Ovary (tissue), 9 donors: Measurements from ENCODE around the gene IGFL4. TPM values are rescaled to one million over a fixed set of nuclear protein-coding genes. Genes with fewer than 3 reads are reported as not detected.

ENCODE experiments used
- DNase-seq, 5 donors: peaks; one replicate each; pipeline ENCODE4 v3.0.0-alpha.2; 2019 to 2020
- H3K27ac ChIP-seq, 2 donors: fragments of 200-600 bp; one replicate each; pipeline versions ENCODE4 v1.5.1 to v1.8.0; 2019 to 2022
- H3K27me3 ChIP-seq: fragments of 200-600 bp; one replicate; pipeline ENCODE4 v1.8.0; 2022
- H3K36me3 ChIP-seq: fragments of 200-600 bp; sonication (generic); one replicate; pipeline ENCODE4 v1.5.1; 2019
- H3K4me1 ChIP-seq: one replicate; pipeline ENCODE4 v1.8.1; 2013; ENCODE audit warnings: mild to moderate bottlenecking, moderate library complexity; ENCODE audit not compliant: insufficient read depth
- H3K4me3 ChIP-seq: fragments of 200-600 bp; sonication (generic); one replicate; pipeline ENCODE4 v1.5.1; 2017
- H3K9me3 ChIP-seq, 2 donors: fragments of 200-600 bp in 1 of 2; sonication (generic) in 1 of 2; one replicate each; pipeline versions ENCODE4 v1.5.1 to v1.8.1; 2013 to 2019; ENCODE audit warnings: mild to moderate bottlenecking in 1 of 2, moderate library complexity in 1 of 2
- EP300 ChIP-seq: sonication (generic); formaldehyde crosslinking; IDR thresholded peaks from one replicate; pipeline ENCODE4 v1.6.1; 2017; ENCODE audit warnings: antibody characterized with exemption
- POLR2A ChIP-seq: fragments of 450-650 bp; IDR thresholded peaks from one replicate; pipeline ENCODE4 v1.6.1; 2017; ENCODE audit warnings: antibody characterized with exemption, mild to moderate bottlenecking, moderate library complexity
- WGBS, 3 donors: extraction: QIAGEN DNeasy Blood & Tissue Kit in 1 of 3; methylation state at CpG; one replicate each; pipeline versions ENCODE4 v1.1.5 to v1.1.7; 2013 to 2017; 5-methylcytosine and 5-hydroxymethylcytosine counted together
- intact Hi-C, 4 donors: fragments of 100-400 bp; cut with DNase I; formaldehyde crosslinking; loops; one replicate each; pipeline versions ENCODE4 v1.11.0 to v1.15.1; 2022 to 2023
- polyA plus RNA-seq, 2 donors: library from polyadenylated mRNA; stranded (reverse); fragments of 200-250 nt in 1 of 2; fragments of 350-450 nt in 1 of 2; fragmentation: Illumina TruSeq in 1 of 2; extraction: RNeasy Lipid Tissue Mini Kit (QIAGEN cat#74804) in 1 of 2; gene quantifications; one replicate each; pipeline ENCODE4 v1.2.3, GENCODE V29; 2013 to 2014
- total RNA-seq, 7 donors: library from RNA; depleted of rRNA in 2 of 7; stranded (reverse); fragments of >200 nt in 2 of 7; fragmentation: NEBNext Ultra II Directional in 3 of 7; extraction: Animal tissue kit (Norgen Biotek cat#: 25700) in 3 of 7; gene quantifications; one replicate each; pipeline versions ENCODE4 v1.1.0 to v1.2.4, GENCODE V29; 2016 to 2023
- TF ChIP-seq, protein P1 (sequence below), 3 donors: fragments of 450-650 bp in 2 of 3; fragments of 200-600 bp in 1 of 3; IDR thresholded peaks; one replicate each; pipeline versions ENCODE4 v1.5.1 to v1.8.0; 2016 to 2022; ENCODE audit warnings: antibody characterized with exemption in 3 of 3, mild to moderate bottlenecking in 1 of 3
- donor health status: DM: no; HTN: no; CAD: no; lungs with moderate emphysema.
- donor health status: DM: no; HTN: no; CAD: no.
- donor health status: Bipolar disorder and iron deficiency.
- donor health status: DM: yes; HTN: yes; CAD: no.
- donor health status: DM: no; HTN: no; CAD: no.
- donor health status: DM: yes; HTN: yes; CAD: no.

IGFL4 gene
- total and polyA plus RNA-seq, 9 donors = not detected

DNA sequence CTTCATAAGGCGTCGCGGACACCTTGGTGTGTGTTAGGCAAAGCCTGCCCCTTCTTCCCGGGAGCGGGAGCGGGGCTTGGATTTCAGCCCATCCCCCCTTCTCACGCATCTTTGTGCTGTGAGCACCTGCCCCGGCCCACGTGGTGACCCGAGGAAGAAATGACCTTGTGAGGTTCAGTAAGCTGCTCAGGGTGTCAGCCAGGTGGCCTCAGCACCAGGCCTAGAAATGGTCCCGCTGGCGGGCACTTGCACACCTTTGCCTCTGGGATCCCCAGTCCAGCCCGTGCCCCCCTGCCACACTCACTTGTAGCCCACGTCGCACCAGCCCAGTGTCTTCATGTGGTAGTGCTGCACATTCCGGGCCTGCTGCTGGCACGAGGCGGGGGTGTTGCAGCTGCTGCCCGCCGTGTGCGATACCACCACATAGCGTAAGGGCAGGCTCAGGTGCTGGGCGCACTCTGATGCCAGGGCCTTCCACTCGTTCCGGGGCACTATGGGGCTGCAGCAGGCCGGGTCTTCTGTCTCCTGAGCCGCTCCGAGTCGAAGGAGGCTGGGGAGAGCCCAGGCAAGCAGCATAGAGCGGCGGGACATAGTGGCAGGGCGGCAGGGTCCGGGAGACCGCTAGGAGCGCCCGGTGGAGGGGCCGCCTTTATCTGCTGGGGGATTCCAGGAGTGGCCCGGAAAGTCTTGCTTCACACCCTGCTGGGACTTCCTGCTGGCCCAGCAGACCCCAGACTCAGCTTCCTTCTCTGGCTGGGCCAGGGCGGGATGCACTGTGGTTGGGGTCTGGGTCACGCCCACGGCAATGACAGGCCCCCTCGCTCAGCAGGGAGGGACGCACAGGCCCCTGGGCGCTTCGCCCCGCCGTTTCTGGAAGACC is 18.1 kb downstream of the IGFL4 start, which contains the start of gene PGLYRP1:
PGLYRP1 (minus strand) TSS at position 623 of the 880 bp plus-strand sequence; CDS start at position 591, 32 bp downstream.
- 17 to 18% (median 18%) methylated on average over 35 to 47 of the region's 47 CpGs for WGBS, 3 donors
- no peak within 1 kb of the TSS for H3K27ac ChIP-seq
- H3K4me3 ChIP-seq = no peak within 1 kb of the TSS
- H3K9me3 ChIP-seq = no peaks in the 10 kb centered on the region
- H3K4me1 ChIP-seq = no peaks in the 10 kb centered on the region
- no peaks in the 10 kb centered on the region for H3K27me3 ChIP-seq
- no peak for DNase-seq
- TF ChIP-seq POLR2A (no peak), EP300 (no peak)
- TF ChIP-seq, protein P1, sequence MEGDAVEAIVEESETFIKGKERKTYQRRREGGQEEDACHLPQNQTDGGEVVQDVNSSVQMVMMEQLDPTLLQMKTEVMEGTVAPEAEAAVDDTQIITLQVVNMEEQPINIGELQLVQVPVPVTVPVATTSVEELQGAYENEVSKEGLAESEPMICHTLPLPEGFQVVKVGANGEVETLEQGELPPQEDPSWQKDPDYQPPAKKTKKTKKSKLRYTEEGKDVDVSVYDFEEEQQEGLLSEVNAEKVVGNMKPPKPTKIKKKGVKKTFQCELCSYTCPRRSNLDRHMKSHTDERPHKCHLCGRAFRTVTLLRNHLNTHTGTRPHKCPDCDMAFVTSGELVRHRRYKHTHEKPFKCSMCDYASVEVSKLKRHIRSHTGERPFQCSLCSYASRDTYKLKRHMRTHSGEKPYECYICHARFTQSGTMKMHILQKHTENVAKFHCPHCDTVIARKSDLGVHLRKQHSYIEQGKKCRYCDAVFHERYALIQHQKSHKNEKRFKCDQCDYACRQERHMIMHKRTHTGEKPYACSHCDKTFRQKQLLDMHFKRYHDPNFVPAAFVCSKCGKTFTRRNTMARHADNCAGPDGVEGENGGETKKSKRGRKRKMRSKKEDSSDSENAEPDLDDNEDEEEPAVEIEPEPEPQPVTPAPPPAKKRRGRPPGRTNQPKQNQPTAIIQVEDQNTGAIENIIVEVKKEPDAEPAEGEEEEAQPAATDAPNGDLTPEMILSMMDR (IDR thresholded peaks at IDR 0.05) = no peak
- intact Hi-C loops = loop anchor here in 1 of 4 donors (10.0 kb wide), 1 partner anchor 512 kb away; no protein-coding TSS in a partner anchor
- H3K36me3 ChIP-seq = no peaks in the 10 kb centered on the region

DNA sequence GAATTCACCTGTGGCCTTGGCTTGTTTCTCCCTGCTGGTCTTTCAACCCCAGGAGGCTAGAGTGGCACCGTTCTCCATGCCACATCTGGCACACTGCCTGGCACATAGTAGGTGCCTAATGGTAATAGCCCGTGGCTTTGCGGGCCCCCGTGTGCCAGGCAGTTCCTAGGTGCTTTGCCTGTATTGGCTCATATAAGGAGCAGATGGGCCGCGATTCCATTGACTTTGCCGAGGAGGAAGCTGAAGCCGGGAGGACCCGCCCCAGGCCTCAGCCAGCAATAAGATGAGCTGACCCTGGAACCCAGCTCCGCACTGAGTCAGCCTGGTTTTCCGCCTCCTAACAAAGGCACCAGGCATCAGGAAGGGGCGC is 18.8 kb downstream of the IGFL4 start:
- WGBS, 3 donors = 27 to 46% (median 44%) methylated on average over 11 to 12 of the region's 12 CpGs
- TF ChIP-seq EP300 (no peak), POLR2A (no peak)
- TF ChIP-seq, protein P1 (IDR thresholded peaks at IDR 0.05) = no peak
- intact Hi-C loops = loop anchor here in 1 of 4 donors (10.0 kb wide), 1 partner anchor 513 kb away; no protein-coding TSS in a partner anchor
- Histone ChIP-seq H3K36me3 (no peaks in the 10 kb centered on the region), H3K27ac (no peak overlapping the region), H3K9me3 (no peaks in the 10 kb centered on the region), H3K27me3 (no peaks in the 10 kb centered on the region), H3K4me1 (no peaks in the 10 kb centered on the region), H3K4me3 (no peak overlapping the region)
- DNase-seq = no peak

GRCh38 chr19:46021531-46022041 is 19.2 kb downstream of the IGFL4 start:
- Histone ChIP-seq H3K4me3 (no peak overlapping the region), H3K36me3 (no peaks in the 10 kb centered on the region), H3K27me3 (no peaks in the 10 kb centered on the region), H3K4me1 (no peaks in the 10 kb centered on the region), H3K9me3 (no peaks in the 10 kb centered on the region), H3K27ac (no peak overlapping the region)
- 43 to 47% (median 47%) methylated on average over 10 to 11 of the region's 11 CpGs for WGBS, 3 donors
- TF ChIP-seq POLR2A (no peak), EP300 (no peak)
- TF ChIP-seq, protein P1 (IDR thresholded peaks at IDR 0.05) = no peak
- DNase-seq = no peak
- intact Hi-C loops = loop anchor here in 1 of 4 donors (10.0 kb wide), 1 partner anchor 513 kb away; no protein-coding TSS in a partner anchor

- intact Hi-C loops = loop anchor here in 1 of 4 donors (10.0 kb wide), 1 partner anchor 514 kb away; no protein-coding TSS in a partner anchor
- H3K4me1 ChIP-seq = peaks cover 6% of the 10 kb centered on the region
- H3K27ac ChIP-seq = no peak overlapping the region
- H3K27me3 ChIP-seq = no peaks in the 10 kb centered on the region
- H3K4me3 ChIP-seq = no peak overlapping the region
- no peak for TF ChIP-seq POLR2A
- TF ChIP-seq EP300 = no peak
- TF ChIP-seq, protein P1 (IDR thresholded peaks at IDR 0.05) = no peak
- H3K9me3 ChIP-seq = no peaks in the 10 kb centered on the region
- no peaks in the 10 kb centered on the region for H3K36me3 ChIP-seq
- WGBS, 3 donors = 86 to 91% (median 88%) methylated on average over 7 of the region's 7 CpGs
- no peak for DNase-seq
Observed at GRCh38 chr19:46020819-46021125, 20.0 kb downstream of the IGFL4 start.
